Measurements from ENCODE around the gene ANKRD18A.

The ANKRD18A gene

DNA sequence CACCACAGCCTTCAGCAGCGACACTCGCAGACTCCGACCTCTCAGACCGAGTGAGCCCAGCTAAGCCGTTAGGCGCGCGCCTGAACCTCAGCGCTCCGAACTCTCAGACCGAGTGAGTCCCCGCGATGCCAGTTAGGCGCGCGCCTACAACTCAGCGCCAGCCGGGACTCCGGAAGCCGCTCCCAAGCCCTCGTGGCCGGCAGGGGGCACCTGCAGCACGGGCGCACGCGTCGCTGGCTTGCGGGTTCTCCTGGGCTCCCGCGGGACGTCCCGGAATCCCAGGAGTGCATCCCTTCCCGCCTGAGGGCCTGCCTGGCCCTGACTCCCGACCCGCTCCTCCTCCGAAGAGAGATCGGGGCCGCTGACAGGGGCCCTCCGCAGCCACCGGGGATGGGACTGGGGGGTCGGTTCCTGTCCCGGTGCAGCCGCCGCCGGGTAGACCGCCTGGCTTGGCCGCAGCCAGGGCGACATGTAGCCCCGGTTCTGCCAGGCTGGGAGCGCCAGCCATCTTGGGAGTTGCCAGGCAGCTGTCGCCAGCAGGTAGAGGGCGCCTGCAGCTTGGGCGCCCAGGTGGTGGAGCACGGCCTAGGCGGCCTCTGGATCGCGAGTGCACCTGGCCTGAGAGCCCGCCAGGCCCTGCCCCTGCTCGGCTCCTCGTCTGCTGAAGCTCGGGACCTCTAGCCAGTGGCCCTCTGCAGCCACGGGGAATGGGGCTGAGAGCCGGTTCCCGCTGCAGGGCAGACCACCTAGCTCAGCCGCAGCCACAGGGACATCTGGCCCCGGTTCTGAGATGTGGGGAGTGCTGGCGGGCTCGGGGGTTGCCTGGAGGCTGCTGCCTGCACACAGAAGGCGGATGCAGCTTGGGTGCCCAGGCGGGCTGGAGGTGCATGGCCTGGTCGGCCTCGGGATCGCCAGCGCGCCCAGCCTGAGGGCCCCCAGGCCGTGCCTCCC is at the start of gene ANKRD18A:
TSS of gene ANKRD18A (minus strand) at position 114 of the 951 bp plus-strand sequence. CDS start 311 bp downstream, outside the sequence.
- DNase-seq: peak; percentile 66

DNA sequence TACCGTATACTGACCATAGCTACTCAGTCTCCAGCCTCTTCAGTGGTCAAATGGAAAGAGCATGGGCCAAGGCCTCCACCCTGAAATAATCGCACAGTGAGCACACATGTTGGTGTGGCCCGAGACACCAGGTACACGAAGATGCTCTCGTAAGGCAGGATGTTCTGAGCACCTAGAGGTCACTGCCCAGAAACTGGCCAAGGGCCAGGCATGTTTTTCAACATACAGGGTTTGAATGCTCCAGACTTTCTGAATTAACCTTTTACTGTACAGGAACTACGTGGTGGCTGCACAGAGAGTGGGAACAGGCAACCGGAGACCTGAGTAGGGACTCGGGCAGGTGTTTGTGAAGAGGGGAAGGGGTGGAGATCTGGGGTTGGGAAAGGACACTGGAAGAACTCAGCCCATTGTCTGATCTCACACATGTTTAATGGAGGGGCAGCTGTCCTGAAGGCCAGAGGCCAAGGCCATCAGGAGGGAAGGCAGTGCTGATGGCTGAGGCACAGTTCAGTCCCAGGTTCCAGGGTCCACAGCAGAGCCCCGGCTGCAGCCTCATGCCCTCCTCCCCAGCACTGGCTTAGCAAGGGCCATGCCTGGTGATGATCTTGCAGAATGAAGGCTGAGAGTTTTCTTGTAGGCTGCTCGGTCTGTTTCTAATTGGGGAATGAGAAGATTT is 48.5 kb upstream of the ANKRD18A start:
- DNase-seq: no peak

DNA sequence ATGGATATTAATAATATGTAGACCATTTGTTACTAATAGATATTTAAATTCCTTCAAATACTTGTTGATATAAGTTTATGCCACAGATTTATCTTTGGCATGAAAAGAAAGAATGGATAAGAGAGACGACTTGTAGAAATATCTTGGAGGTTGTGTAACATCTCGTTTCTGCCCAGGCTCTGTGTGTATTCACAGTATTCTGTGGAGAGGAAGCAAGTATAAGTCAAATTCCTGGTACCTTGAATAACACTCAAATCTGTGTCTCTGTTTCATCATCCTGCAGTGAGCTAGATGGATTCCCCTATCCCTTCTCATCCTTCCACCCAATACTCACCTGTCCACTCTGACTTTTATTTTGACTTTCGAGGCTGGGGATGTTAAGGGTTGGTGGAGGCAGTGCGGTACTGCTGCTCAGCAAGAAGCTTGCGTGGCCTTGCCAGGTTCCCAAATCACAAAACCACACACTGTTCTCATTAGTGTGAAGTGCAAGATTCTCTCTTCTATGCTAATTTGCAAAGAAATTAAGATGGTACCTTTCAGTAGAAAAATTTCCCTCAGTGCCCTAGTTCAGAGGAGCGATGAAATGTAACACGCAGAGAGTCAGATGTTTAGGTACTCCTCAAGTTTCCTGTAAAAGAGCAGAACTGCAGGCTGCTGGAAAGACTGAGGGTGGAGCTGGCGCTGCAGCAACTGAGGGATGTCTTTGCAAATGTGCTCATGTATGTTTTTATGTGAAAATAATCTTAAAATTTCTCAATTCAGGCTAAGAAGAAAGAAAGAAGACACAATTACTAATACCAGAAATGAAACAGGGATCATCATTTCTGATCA is 42.6 kb upstream of the ANKRD18A start:
- DNase-seq: no peak

GRCh38 chr9:38659538-38659937 is 39.1 kb upstream of the ANKRD18A start:
- no peak for DNase-seq

- DNase-seq: no peak
Observed at GRCh38 chr9:38656896-38657295, 36.5 kb upstream of the ANKRD18A start.

DNA sequence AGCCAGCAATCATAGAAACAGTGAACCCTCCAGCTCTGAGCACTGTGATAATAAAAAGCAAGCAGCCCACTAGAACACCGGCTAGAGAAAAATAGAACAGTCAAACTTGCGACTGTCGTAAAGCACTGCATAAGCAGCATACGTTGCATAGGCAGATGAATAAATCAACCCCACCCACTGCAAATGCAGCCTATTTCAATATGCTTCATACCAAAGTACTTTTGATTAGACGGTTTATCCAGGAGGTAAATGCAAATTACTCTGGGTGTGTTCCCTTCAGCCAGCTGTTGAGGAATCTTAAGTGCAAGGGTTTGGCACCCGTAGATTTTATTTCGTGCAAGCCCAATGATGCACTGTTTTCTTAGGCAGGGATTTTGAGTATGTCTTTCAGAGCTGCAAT is 32.1 kb upstream of the ANKRD18A start:
- DNase-seq: no peak

- DNase-seq: no peak
Observed at GRCh38 chr9:38652044-38652443, 31.6 kb upstream of the ANKRD18A start.

DNA sequence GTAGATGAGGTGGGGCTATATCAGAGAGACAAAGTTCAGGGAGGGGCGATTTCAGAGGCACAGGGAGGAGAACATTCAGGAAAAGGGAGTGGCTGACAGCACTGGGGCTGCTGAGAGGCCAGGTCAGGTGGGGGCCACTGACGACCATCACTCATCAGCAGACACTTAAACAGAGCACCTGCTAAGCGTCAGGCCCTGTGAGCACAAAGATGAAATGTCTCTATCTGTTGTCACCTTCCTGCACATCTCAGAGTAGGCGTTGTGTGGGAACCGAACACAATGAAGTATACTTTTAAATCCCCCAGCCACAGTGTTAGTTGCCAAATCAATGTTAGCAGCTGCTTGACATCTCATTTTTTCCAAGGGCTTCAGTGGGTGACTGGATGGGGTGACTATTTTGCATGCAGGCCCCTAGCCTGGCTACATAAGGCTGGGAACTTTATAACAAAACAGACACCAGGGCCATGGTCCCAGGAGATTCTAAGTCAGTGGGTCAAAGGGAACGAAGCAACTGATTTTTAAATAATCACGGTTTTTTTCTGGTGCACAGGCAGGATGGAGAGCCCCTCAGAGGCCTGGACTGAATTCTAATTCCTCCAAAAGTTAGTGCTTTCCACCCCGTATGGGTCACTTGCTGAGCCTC is 31.1 kb upstream of the ANKRD18A start:
- no peak for DNase-seq

DNA sequence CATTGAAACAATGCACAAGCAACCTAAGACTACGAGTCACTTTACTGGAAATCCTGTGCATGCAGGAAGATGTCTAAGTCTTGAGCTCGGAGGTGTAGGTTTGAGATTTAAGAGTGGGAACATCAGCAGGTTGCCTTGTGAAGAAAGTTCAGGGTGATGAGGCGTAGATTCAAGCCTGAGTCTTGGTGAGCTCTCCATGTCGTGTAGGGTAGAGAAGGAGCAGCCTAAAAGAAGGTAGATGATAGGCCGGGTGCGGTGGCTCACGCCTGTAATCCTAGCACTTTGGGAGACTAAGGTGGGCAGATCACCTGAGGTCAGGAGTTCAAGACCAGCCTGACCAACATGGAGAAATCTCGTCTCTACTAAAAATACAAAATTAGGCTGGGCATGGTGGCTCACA is 30.2 kb upstream of the ANKRD18A start:
- no peak for DNase-seq

DNA sequence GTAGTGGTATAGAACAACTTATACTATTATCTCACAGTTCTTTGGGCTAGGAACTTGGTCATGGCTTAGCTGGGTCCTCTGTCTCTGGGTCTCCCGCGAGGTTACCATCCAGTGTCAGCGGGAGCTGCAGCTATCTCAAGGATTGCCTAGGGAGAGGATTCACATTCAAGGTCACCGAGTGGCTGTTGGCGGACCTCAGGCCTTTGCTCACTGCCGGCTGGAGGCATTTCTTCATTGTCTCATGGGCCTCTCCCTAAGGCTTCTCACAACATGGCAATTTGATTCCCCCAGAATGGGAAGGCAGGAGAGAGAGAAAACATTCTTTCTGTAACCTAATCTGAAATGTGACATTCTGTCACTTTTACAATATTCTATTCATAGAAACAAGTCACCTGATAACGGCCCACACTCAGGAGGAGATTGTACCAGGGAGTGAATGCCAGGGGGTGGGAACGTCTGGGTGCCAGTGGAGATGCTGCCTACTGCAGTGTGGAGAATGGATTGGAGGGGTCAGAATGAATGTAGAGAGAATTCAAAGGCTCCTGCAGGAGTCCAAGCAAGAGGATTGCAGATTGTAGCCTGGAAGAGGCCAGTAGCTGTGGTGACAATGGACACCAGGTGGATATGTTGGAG is 29.5 kb upstream of the ANKRD18A start:
- no peak for DNase-seq

- DNase-seq: no peak
Observed at GRCh38 chr9:38644601-38645000, 24.2 kb upstream of the ANKRD18A start.

- no peak for DNase-seq
Observed at GRCh38 chr9:38643815-38644173, 23.4 kb upstream of the ANKRD18A start.

DNA sequence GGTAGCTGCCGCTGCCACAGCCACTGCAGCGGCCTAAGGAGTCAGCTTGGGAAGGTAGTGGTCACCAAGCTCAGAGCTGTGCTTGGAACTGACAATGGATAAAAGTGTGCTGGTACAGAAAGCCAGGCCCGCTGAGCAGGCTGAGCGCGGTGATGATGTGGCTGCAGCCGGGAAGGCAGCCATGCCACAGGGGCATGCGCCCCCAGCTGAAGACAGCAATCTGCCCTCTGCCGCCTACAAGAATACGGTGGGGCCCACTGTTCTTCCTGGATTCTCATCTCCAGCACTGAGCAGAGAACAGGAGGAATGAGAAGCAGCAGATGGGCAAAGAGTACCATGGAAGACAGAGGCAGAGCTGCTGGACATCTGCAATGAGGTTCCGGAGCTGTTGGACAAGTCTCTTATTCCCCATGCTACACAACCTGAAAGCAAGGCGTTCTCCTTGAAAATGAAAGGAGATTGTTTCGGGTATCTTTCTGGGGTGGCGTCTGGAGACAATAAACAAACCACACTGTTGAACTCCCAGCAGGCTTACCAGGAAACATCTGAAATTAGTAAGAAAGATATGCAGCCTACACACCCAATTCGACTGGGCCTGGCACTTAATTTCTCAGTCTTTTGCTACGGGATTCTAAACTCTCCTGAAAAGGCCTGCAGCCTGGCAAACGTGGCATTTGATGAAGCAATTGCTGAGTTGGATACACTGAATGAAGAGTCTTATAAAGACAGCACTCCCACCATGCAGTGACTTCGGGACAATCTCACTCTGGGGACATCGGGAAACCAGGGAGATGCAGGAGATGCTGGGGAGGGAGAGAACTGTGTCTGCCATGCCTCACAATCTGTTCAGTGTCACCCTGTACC is 22.8 kb upstream of the ANKRD18A start:
- DNase-seq: no peak

- no peak for DNase-seq
Observed at GRCh38 chr9:38641985-38642864, 21.8 kb upstream of the ANKRD18A start.

GRCh38 chr9:38641142-38641541 is 20.7 kb upstream of the ANKRD18A start:
- DNase-seq: no peak

GRCh38 chr9:38639577-38639940 is 19.2 kb upstream of the ANKRD18A start:
- no peak for DNase-seq

DNA sequence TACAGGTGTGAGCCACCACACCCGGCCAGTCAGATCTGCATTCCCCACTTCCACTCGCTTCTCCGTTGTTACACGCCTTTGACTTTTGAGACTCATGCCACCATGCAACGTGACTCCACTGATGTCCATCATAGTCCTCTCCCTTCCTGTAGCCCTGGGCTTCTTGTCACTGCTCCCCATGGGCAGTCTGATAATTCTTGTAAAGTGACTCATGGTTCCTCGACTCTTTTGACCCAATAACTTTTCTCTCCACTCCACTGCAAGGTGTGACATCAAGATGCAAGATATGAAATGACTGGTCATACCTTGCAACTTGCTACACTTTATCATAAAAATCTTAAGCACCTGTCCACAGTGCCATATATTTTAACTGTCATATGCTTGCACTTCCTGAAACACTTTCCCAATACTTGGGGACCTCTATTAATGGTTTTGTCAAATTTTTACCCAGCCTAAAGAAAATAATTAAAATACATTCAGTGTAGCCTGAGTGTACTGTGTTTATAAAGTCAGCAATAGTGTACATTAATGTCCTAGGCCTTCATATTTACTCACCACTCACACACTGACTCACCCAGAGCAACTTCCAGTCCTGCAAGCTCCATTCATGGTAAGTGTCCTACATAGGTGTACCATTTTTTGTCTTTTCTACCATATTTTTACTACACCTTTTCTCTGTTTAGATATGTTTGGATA is 18.6 kb upstream of the ANKRD18A start:
- no peak for DNase-seq

GRCh38 chr9:38634315-38634714 is 13.9 kb upstream of the ANKRD18A start:
- no peak for DNase-seq

- DNase-seq: no peak
Observed at GRCh38 chr9:38629511-38629910, 9.1 kb upstream of the ANKRD18A start.

GRCh38 chr9:38626006-38626405 is 5.6 kb upstream of the ANKRD18A start:
- no peak for DNase-seq

Data from stimulated activated naive CD4-positive, alpha-beta T cell treated with Interleukin-2 at 50 U/mL for 16 hours (primary cell).